H9 (cell line): ENCODE data around the gene TM6SF1. TPM values are rescaled to one million over a fixed set of nuclear protein-coding genes. Genes with fewer than 3 reads are reported as not detected.

ENCODE experiments used
- DNase-seq: peaks from one replicate; pipeline ENCODE4 v3.0.0-alpha.2; 2017
- H2AFZ ChIP-seq: one replicate; pipeline ENCODE4 v1.6.1; 2013; ENCODE audit warnings: mild to moderate bottlenecking, low read length, control low read depth, moderate library complexity
- H2AK5ac ChIP-seq: 2 replicates; pipeline ENCODE4 v1.6.1; 2013; ENCODE audit warnings: low read length, control low read depth, mixed read lengths; ENCODE audit not compliant: insufficient read length
- H2BK120ac ChIP-seq: one replicate; pipeline ENCODE4 v1.6.1; 2013; ENCODE audit warnings: low read depth, mild to moderate bottlenecking, low read length, control low read depth, inconsistent platforms; ENCODE audit not compliant: poor library complexity, severe bottlenecking
- H2BK12ac ChIP-seq: 2 replicates; pipeline ENCODE4 v1.6.1; 2013; ENCODE audit warnings: low read length, control low read depth, mixed read lengths, low read depth; ENCODE audit not compliant: insufficient read length
- H2BK15ac ChIP-seq: 2 replicates; pipeline ENCODE4 v1.6.1; 2013; ENCODE audit warnings: low read depth, low read length, control low read depth
- H2BK20ac ChIP-seq: one replicate; pipeline ENCODE4 v1.6.1; 2013; ENCODE audit warnings: low read depth, mild to moderate bottlenecking, low read length, control low read depth, inconsistent platforms; ENCODE audit not compliant: poor library complexity, severe bottlenecking
- H2BK5ac ChIP-seq: 2 replicates; pipeline ENCODE4 v1.6.1; 2013; ENCODE audit warnings: low read length, control low read depth, mixed read lengths; ENCODE audit not compliant: insufficient read length
- H3K14ac ChIP-seq: 2 replicates; pipeline ENCODE4 v1.6.1; 2013; ENCODE audit warnings: low read length, control low read depth; ENCODE audit not compliant: insufficient read depth
- H3K18ac ChIP-seq: 2 replicates; pipeline ENCODE4 v1.6.1; 2013; ENCODE audit warnings: low read depth, mild to moderate bottlenecking, mixed read lengths, low read length, control low read depth; ENCODE audit not compliant: insufficient read length
- H3K23ac ChIP-seq: 2 replicates; pipeline ENCODE4 v1.6.1; 2013; ENCODE audit warnings: low read length, control low read depth, mixed read lengths, low read depth; ENCODE audit not compliant: insufficient read length
- H3K23me2 ChIP-seq: 2 replicates; pipeline ENCODE4 v1.6.1; 2013; ENCODE audit warnings: low read depth, mild to moderate bottlenecking, mixed read lengths, low read length, control low read depth; ENCODE audit not compliant: insufficient read length, poor library complexity, severe bottlenecking
- H3K27ac ChIP-seq: 2 replicates; pipeline ENCODE4 v1.5.1; 2013; ENCODE audit warnings: low read length, control low read depth, mixed read lengths, low read depth; ENCODE audit not compliant: insufficient read length
- H3K27me3 ChIP-seq: 2 replicates; pipeline ENCODE4 v1.6.1; 2013; ENCODE audit warnings: low read length, control low read depth, inconsistent platforms; ENCODE audit not compliant: insufficient read depth
- H3K4ac ChIP-seq: 2 replicates; pipeline ENCODE4 v1.6.1; 2013; ENCODE audit warnings: low read depth, mild to moderate bottlenecking, control low read depth, inconsistent platforms, low read length, moderate library complexity
- H3K4me1 ChIP-seq: 2 replicates; pipeline ENCODE4 v1.6.1; 2013; ENCODE audit warnings: low read length, control low read depth, inconsistent platforms; ENCODE audit not compliant: insufficient read depth
- H3K4me2 ChIP-seq: 2 replicates; pipeline ENCODE4 v1.6.1; 2013; ENCODE audit warnings: low read length, control low read depth, mixed read lengths; ENCODE audit not compliant: insufficient read length, insufficient read depth
- H3K56ac ChIP-seq: 2 replicates; pipeline ENCODE4 v1.6.1; 2013; ENCODE audit warnings: low read depth, mild to moderate bottlenecking, mixed read lengths, low read length, control low read depth; ENCODE audit not compliant: insufficient read length
- H3K79me1 ChIP-seq: 2 replicates; pipeline ENCODE4 v1.6.1; 2013; ENCODE audit warnings: low read depth, mild to moderate bottlenecking, moderate library complexity, low read length, control low read depth, inconsistent platforms; ENCODE audit not compliant: insufficient read depth, poor library complexity, severe bottlenecking
- H3K79me2 ChIP-seq: 2 replicates; pipeline ENCODE4 v1.6.1; 2013; ENCODE audit warnings: low read length, control low read depth, inconsistent platforms; ENCODE audit not compliant: insufficient read depth
- H3K9ac ChIP-seq: 2 replicates; pipeline ENCODE4 v1.6.1; 2013; ENCODE audit warnings: low read length, control low read depth, mixed read lengths; ENCODE audit not compliant: insufficient read length; ENCODE audit errors: extremely low read depth
- H3K9me3 ChIP-seq: one replicate; pipeline ENCODE4 v1.6.1; 2013; ENCODE audit warnings: low read depth, low read length, inconsistent platforms; ENCODE audit not compliant: control insufficient read depth
- H3T11ph ChIP-seq: one replicate; pipeline ENCODE4 v1.6.1; 2013; ENCODE audit warnings: mild to moderate bottlenecking, low read length, control low read depth, inconsistent platforms
- H4K20me1 ChIP-seq: one replicate; pipeline ENCODE4 v1.6.1; 2013; ENCODE audit not compliant: control insufficient read depth, insufficient read length, insufficient read depth
- H4K5ac ChIP-seq: 2 replicates; pipeline ENCODE4 v1.6.1; 2013; ENCODE audit warnings: low read depth, mild to moderate bottlenecking, mixed read lengths, low read length, control low read depth; ENCODE audit not compliant: insufficient read length
- H4K8ac ChIP-seq: replicated peaks from 2 replicates; pipeline ENCODE4 v1.6.1; 2013; ENCODE audit warnings: low read length, control low read depth, mixed read lengths, low read depth; ENCODE audit not compliant: insufficient read length
- H4K91ac ChIP-seq: 2 replicates; pipeline ENCODE4 v1.6.1; 2013; ENCODE audit warnings: low read depth, mild to moderate bottlenecking, moderate library complexity, mixed read lengths, low read length, control low read depth; ENCODE audit not compliant: insufficient read length
- H3K27ac Mint-ChIP-seq, 3 experiments: 2 replicates in 2 of 3; 3 replicates in 1 of 3; pipeline ENCODE4 v1.8.0; 2020 to 2021; ENCODE audit warnings: mixed read lengths in 3 of 3, mild to moderate bottlenecking in 1 of 3, moderate library complexity in 1 of 3
- H3K27me3 Mint-ChIP-seq: 2 replicates; pipeline ENCODE4 v1.8.0; 2021; ENCODE audit warnings: low read depth, mild to moderate bottlenecking, moderate library complexity, mixed read lengths
- H3K36me3 Mint-ChIP-seq, 3 experiments: 2 replicates in 2 of 3; 3 replicates in 1 of 3; pipeline ENCODE4 v1.8.0; 2020 to 2021; ENCODE audit warnings: low read depth in 3 of 3, mixed read lengths in 3 of 3; ENCODE audit not compliant: insufficient read depth in 1 of 3
- H3K4me1 Mint-ChIP-seq, 2 experiments: 2 replicates each; pipeline ENCODE4 v1.8.0; 2020; ENCODE audit warnings: mixed read lengths in 2 of 2
- H3K4me3 Mint-ChIP-seq, 2 experiments: 2 replicates in 1 of 2; 3 replicates in 1 of 2; pipeline ENCODE4 v1.8.0; 2020 to 2021; ENCODE audit warnings: mild to moderate bottlenecking in 2 of 2, mixed read lengths in 2 of 2, moderate library complexity in 1 of 2
- H3K9me3 Mint-ChIP-seq, 2 experiments: 2 replicates in 1 of 2; 3 replicates in 1 of 2; pipeline ENCODE4 v1.8.0; 2020; ENCODE audit warnings: mild to moderate bottlenecking in 2 of 2, mixed read lengths in 2 of 2, moderate library complexity in 1 of 2
- CTCF ChIP-seq: fragments of 200-600 bp; sonication (generic); conservative IDR thresholded peaks from 3 replicates; pipeline ENCODE4 v1.8.0; 2021; ENCODE audit warnings: antibody characterized with exemption, mild to moderate bottlenecking
- WGBS: extraction: QIAGEN DNeasy Blood & Tissue Kit; methylation state at CpG from one replicate; pipeline ENCODE4 v1.1.7; 2013; ENCODE audit warnings: missing lambda C conversion rate, low lambda C conversion rate, mixed read lengths; ENCODE audit not compliant: insufficient read length; ENCODE audit errors: extremely low coverage; 5-methylcytosine and 5-hydroxymethylcytosine counted together
- total RNA-seq: library from RNA; stranded (reverse); gene quantifications from 2 replicates; pipeline ENCODE4 v1.2.1, GENCODE V29; 2021

Gene TM6SF1
- total RNA-seq, 1 experiment from 2014 or later = 0.96 TPM

GRCh38 chr15:83067638-83067962 is 39.8 kb upstream of the TM6SF1 start:
- H3K27ac Mint-ChIP-seq = peak overlapping the region in 2 of 3 experiments; percentile 80 to 86; a peak in 4 of 7 replicates
- Histone ChIP-seq H2BK5ac (no peak overlapping the region), H4K5ac (no peak overlapping the region), H2AFZ (no peak overlapping the region), H4K20me1 (no peaks in the 10 kb centered on the region), H3T11ph (no peak overlapping the region), H3K4ac (no peak overlapping the region), H3K4me2 (peak overlapping the region; percentile 87), H3K18ac (peak overlapping the region; percentile 25), H3K23ac (no peak overlapping the region), H3K14ac (no peak overlapping the region), H4K8ac (no peak overlapping the region), H3K9ac (no peak overlapping the region), H2BK20ac (no peak overlapping the region), H3K23me2 (peaks cover 6% of the 10 kb centered on the region), H2BK15ac (no peak overlapping the region), H4K91ac (no peak overlapping the region), H3K9me3 (no peaks in the 10 kb centered on the region), H3K79me2 (peaks cover 21% of the 10 kb centered on the region; the same call in 1 of the 2 replicates), H3K27me3 (no peaks in the 10 kb centered on the region), H2AK5ac (no peak overlapping the region), H3K27ac (no peak overlapping the region), H3K56ac (no peak overlapping the region), H2BK12ac (no peak overlapping the region), H3K4me1 (peaks cover 8% of the 10 kb centered on the region; the same call in 1 of the 2 replicates), H2BK120ac (no peak overlapping the region), H3K79me1 (peaks cover 4% of the 10 kb centered on the region)
- 0 out of 2 replicates have a peak, but pooled peaks cover 2% of the 10 kb centered on the region for H3K27me3 Mint-ChIP-seq
- no peak for DNase-seq
- TF ChIP-seq CTCF = no peak; the same call in 2 of the 3 replicates
- H3K9me3 Mint-ChIP-seq = peaks cover 13 to 20% of the 10 kb centered on the region in 2 experiments
- peak overlapping the region; percentile 25 to 70 for H3K4me3 Mint-ChIP-seq
- H3K36me3 Mint-ChIP-seq = peaks cover 0 to 8% (median 7%) of the 10 kb centered on the region in 3 experiments; a peak in 4 of 7 replicates
- no CpG with 5 or more reads among the region's 12 CpGs for WGBS
- peaks cover 9 to 12% of the 10 kb centered on the region in 2 experiments for H3K4me1 Mint-ChIP-seq
